K562 (cell line): Measurements from ENCODE around the gene LRMDA. TPM values are rescaled to one million over a fixed set of nuclear protein-coding genes. Genes with fewer than 3 reads are reported as not detected.

Source experiments
- ATAC-seq: fragments of 200-7000 bp; cut with Tn5 transposase; 3 replicates; pipeline ENCODE4 v1.9.1; 2020; ENCODE audit warnings: moderate library complexity
- BruUV-seq: library from RNA; stranded (reverse); fragments of 400-500 nt; replicated peaks from 2 replicates; lab custom pipeline; 2021; lab: Mats Ljungman, UMichigan
- CTCF ChIA-PET: fragments of 300-600 bp; formaldehyde crosslinking; extraction: SDS; loops from one replicate; lab custom pipeline; 2021; ENCODE audit warnings: low intra/inter-chr PET ratio; lab: Yijun Ruan, JAX
- POLR2A ChIA-PET: fragments of 300-600, 350-650 bp; sonication (Branson Sonifier 250); formaldehyde crosslinking; extraction: SDS; loops from one replicate; lab custom pipeline; 2021; ENCODE audit warnings: antibody characterized with exemption, inconsistent platforms; lab: Yijun Ruan, JAX
- DNase-seq, 4 experiments: peaks; one replicate each; pipeline versions ENCODE4 v3.0.0 to v3.0.0-alpha.2; 2011 to 2018; ENCODE audit warnings: low spot score in 3 of 4, mixed read lengths in 3 of 4; ENCODE audit errors: extremely low read depth in 1 of 4
- FAIRE-seq: peaks from 2 replicates; lab custom pipeline; 2011; peaks lifted over from hg19 to GRCh38; lab: Jason Lieb, UNC
- H2AFZ ChIP-seq: 2 replicates; pipeline ENCODE4 v1.6.0; 2011; ENCODE audit warnings: low read depth, low read length, control low read depth, inconsistent platforms
- H3K27ac ChIP-seq: fragments of 200-600 bp; 3 replicates; pipeline ENCODE4 v1.8.0; 2011; ENCODE audit warnings: low read depth, mild to moderate bottlenecking, control low read depth, inconsistent platforms, low read length, moderate library complexity, mixed read lengths; ENCODE audit errors: extremely low read depth
- H3K27me3 ChIP-seq, 2 experiments: fragments of 300-600 bp in 1 of 2; 2 replicates in 1 of 2; 3 replicates in 1 of 2; pipeline versions ENCODE4 v1.6.0 to v1.8.0; 2011; ENCODE audit warnings: inconsistent platforms in 2 of 2, low read length in 2 of 2, mild to moderate bottlenecking in 1 of 2, mixed read lengths in 1 of 2, moderate library complexity in 1 of 2; ENCODE audit not compliant: control insufficient read depth in 2 of 2, insufficient read depth in 2 of 2
- H3K36me3 ChIP-seq: fragments of 300-600 bp; 3 replicates; pipeline ENCODE4 v1.8.0; 2011; ENCODE audit warnings: mild to moderate bottlenecking, low read length, inconsistent platforms; ENCODE audit not compliant: control insufficient read depth, insufficient read depth
- H3K4me1 ChIP-seq, 2 experiments: fragments of 200-600 bp in 1 of 2; replicated peaks in 1 of 2; 2 replicates in 1 of 2; 3 replicates in 1 of 2; pipeline versions ENCODE4 v1.5.1 to v1.8.0; 2011; ENCODE audit warnings: inconsistent platforms in 2 of 2, low read length in 2 of 2, mild to moderate bottlenecking in 1 of 2, mixed read lengths in 1 of 2, moderate library complexity in 1 of 2; ENCODE audit not compliant: control insufficient read depth in 2 of 2, insufficient read depth in 2 of 2
- H3K4me2 ChIP-seq: 2 replicates; pipeline ENCODE4 v1.6.1; 2011; ENCODE audit warnings: low read length, control low read depth, inconsistent platforms, mixed read lengths; ENCODE audit not compliant: insufficient read depth
- H3K4me3 ChIP-seq: fragments of 200-600 bp; sonication (generic), shearing (Covaris generic); 2 replicates; pipeline ENCODE4 v1.5.1; 2016; ENCODE audit warnings: control low read depth, inconsistent platforms
- H3K79me2 ChIP-seq: fragments of 200-600 bp; 3 replicates; pipeline ENCODE4 v1.8.0; 2011; ENCODE audit warnings: low read length, inconsistent platforms; ENCODE audit not compliant: control insufficient read depth, insufficient read depth
- H3K9ac ChIP-seq, 2 experiments: 2 replicates each; pipeline versions ENCODE4 v1.6.0 to v1.6.1; 2011; ENCODE audit warnings: low read depth in 2 of 2, low read length in 2 of 2, control low read depth in 1 of 2, inconsistent platforms in 1 of 2, mild to moderate bottlenecking in 1 of 2, mixed read lengths in 1 of 2; ENCODE audit not compliant: insufficient read depth in 1 of 2
- H3K9me1 ChIP-seq: one replicate; pipeline ENCODE4 v1.6.0; 2011; ENCODE audit warnings: inconsistent platforms, mild to moderate bottlenecking, low read length, moderate library complexity; ENCODE audit not compliant: control insufficient read depth, insufficient read depth
- H3K9me3 ChIP-seq: replicated peaks from 2 replicates; pipeline ENCODE4 v1.5.1; 2011; ENCODE audit warnings: low read depth, low read length, inconsistent platforms; ENCODE audit not compliant: control insufficient read depth, insufficient read depth
- H4K20me1 ChIP-seq: replicated peaks from 2 replicates; pipeline ENCODE4 v1.6.1; 2011; ENCODE audit warnings: low read length, inconsistent platforms, mixed read lengths; ENCODE audit not compliant: control insufficient read depth, insufficient read depth
- CREB1 ChIP-seq, 2 experiments: sonication (generic) in 1 of 2; formaldehyde crosslinking in 1 of 2; IDR thresholded peaks; 2 replicates each; pipeline versions ENCODE4 v1.6.1 to v1.8.0; 2012 to 2022; ENCODE audit warnings: inconsistent platforms in 1 of 2, mild to moderate bottlenecking in 1 of 2, missing genetic modification reagents in 1 of 2, moderate library complexity in 1 of 2
- DLX4 ChIP-seq: fragments of 250-450 bp; sonication (Bioruptor Pico); IDR thresholded peaks from 2 replicates; pipeline ENCODE4 v1.6.1; 2021; ENCODE audit warnings: mild to moderate bottlenecking
- E2F1 ChIP-seq: sonication (generic); formaldehyde crosslinking; IDR thresholded peaks from 2 replicates; pipeline ENCODE4 v1.8.1; 2023; ENCODE audit warnings: mild to moderate bottlenecking, missing genetic modification reagents, moderate library complexity
- POLR2A ChIP-seq: fragments of 450-650 bp; conservative IDR thresholded peaks from 2 replicates; pipeline ENCODE4 v1.6.1; 2016
- PRPF4 ChIP-seq: fragments of 200-400 bp; formaldehyde crosslinking; IDR thresholded peaks from one replicate; pipeline ENCODE4 v1.6.1; 2017; ENCODE audit warnings: low read length, low read depth, mild to moderate bottlenecking; ENCODE audit not compliant: insufficient read depth, poor library complexity, severe bottlenecking
- ZNF282 ChIP-seq: sonication (generic); formaldehyde crosslinking; IDR thresholded peaks from 2 replicates; pipeline ENCODE4 v1.8.1; 2023; ENCODE audit warnings: missing genetic modification reagents
- WGBS: fragments of 100-300 bp; shearing (Covaris generic); methylation state at CpG from one replicate; pipeline ENCODE4 v1.1.6; 2016; ENCODE audit warnings: low coverage, mixed read lengths; ENCODE audit not compliant: insufficient coverage; ENCODE audit errors: missing lambda C conversion rate; 5-methylcytosine and 5-hydroxymethylcytosine counted together
- in situ Hi-C: fragments of 300-500 bp; cut with MboI; formaldehyde crosslinking; loops from 4 replicates; pipeline ENCODE4 v1.15.0; 2018; ENCODE audit warnings: inconsistent platforms, mixed read lengths
- intact Hi-C: fragments of 100-400 bp; cut with micrococcal nuclease; formaldehyde crosslinking; loops from 2 replicates; pipeline ENCODE4 v1.14.2; 2022
- polyA plus RNA-seq, 8 experiments: library from polyadenylated mRNA; depleted of rRNA in 4 of 8; stranded (reverse) in 5 of 8; unstranded in 3 of 8; fragments of >200 nt; fragmentation: Nextera tagmentation in 2 of 8; fragmentation: Illumina TruSeq in 1 of 8; extraction: Ambion mirVana in 2 of 8; extraction: Trizol in 1 of 8; gene quantifications; 2 replicates each; pipeline versions ENCODE4 v1.2.1 to v1.2.3, GENCODE V29; 2011 to 2014; ENCODE audit warnings: inconsistent platforms in 1 of 8, missing spikeins in 1 of 8
- total RNA-seq, 7 experiments: library from RNA; depleted of rRNA in 6 of 7; stranded (reverse); fragments of >200 nt in 6 of 7; fragmentation: Illumina TruSeq in 2 of 7; extraction: Trizol in 2 of 7; gene quantifications; 2 replicates each; pipeline versions ENCODE4 v1.2.1 to v1.2.3, GENCODE V29; 2011 to 2021; ENCODE audit warnings: low replicate concordance in 1 of 7

The LRMDA gene
- total and polyA plus RNA-seq, 9 of the 15 experiments (the other 6 are each of a cell fraction or from before 2014, with no cell fraction given): 0.25 TPM; not detected in 8

- TF ChIP-seq E2F1 (CRISPR knock-in tag) (no peak), CREB1 (IDR thresholded peaks at IDR 0.05) (no peak), CREB1 (CRISPR knock-in tag; IDR thresholded peaks at IDR 0.05) (no peak)
- TF ChIP-seq, all 486 proteins: peak for 0
Measured at GRCh38 chr10:76206797-76207352, 775.5 kb downstream of the LRMDA start (continued).

- POLR2A ChIA-PET: no interaction called here
- Histone ChIP-seq H3K9me3 (no peaks in the 10 kb centered on the region), H3K9ac (no peak overlapping the region), H3K4me3 (no peak overlapping the region), H2AFZ (no peak overlapping the region), H3K27ac (no peak overlapping the region), H3K79me2 (no peaks in the 10 kb centered on the region), H3K27me3 (no peaks in the 10 kb centered on the region), H3K9me1 (no peaks in the 10 kb centered on the region), H3K4me2 (no peak overlapping the region), H3K36me3 (no peaks in the 10 kb centered on the region), H4K20me1 (no peaks in the 10 kb centered on the region), H3K4me1 (no peaks in the 10 kb centered on the region)
- intact Hi-C loops: no loop called here
- TF ChIP-seq POLR2A (no peak), ZNF282 (no peak), DLX4 (CRISPR knock-in tag) (no peak), PRPF4 (no peak)
- WGBS: 3% methylated on average over 5 of the region's 5 CpGs
- CTCF ChIA-PET: no interaction called here
- ATAC-seq (no peak), FAIRE-seq (no peak), DNase-seq (no peak)
- in situ Hi-C loops: no loop called here
- no TSS peak for BruUV-seq
Measured at GRCh38 chr10:76209135-76209534, 777.7 kb downstream of the LRMDA start.
